GM12873 (cell line): ENCODE measurements around the gene CASKIN2.

Experiments used
- TF ChIP-seq, protein P1 (sequence below): IDR thresholded peaks from 2 replicates; pipeline ENCODE4 v1.5.1; 2012; ENCODE audit warnings: low read depth, mild to moderate bottlenecking, moderate library complexity, low read length, control low read depth; ENCODE audit not compliant: insufficient read depth; ENCODE audit errors: missing control alignments

Gene CASKIN2

DNA sequence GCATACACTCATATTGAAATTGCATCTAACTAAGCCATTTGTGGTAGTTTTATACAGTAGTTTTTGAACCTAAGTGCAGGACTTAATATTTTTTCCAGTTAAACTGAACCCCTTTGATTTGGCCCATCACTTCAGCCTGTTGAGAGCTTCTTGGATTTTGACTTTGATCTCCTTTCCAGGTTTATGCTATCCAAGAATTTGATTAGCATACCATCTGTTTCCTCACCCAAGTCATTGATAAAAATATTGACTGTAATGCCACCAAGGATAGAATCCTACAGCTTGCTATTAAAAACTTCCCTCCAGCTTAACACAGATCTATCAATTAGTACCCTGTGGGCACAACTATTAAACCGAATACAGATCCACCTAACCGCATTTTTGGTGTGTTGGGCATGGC lies 51.7 kb downstream of the CASKIN2 start:
- TF ChIP-seq, protein P1, sequence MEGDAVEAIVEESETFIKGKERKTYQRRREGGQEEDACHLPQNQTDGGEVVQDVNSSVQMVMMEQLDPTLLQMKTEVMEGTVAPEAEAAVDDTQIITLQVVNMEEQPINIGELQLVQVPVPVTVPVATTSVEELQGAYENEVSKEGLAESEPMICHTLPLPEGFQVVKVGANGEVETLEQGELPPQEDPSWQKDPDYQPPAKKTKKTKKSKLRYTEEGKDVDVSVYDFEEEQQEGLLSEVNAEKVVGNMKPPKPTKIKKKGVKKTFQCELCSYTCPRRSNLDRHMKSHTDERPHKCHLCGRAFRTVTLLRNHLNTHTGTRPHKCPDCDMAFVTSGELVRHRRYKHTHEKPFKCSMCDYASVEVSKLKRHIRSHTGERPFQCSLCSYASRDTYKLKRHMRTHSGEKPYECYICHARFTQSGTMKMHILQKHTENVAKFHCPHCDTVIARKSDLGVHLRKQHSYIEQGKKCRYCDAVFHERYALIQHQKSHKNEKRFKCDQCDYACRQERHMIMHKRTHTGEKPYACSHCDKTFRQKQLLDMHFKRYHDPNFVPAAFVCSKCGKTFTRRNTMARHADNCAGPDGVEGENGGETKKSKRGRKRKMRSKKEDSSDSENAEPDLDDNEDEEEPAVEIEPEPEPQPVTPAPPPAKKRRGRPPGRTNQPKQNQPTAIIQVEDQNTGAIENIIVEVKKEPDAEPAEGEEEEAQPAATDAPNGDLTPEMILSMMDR: no peak

DNA sequence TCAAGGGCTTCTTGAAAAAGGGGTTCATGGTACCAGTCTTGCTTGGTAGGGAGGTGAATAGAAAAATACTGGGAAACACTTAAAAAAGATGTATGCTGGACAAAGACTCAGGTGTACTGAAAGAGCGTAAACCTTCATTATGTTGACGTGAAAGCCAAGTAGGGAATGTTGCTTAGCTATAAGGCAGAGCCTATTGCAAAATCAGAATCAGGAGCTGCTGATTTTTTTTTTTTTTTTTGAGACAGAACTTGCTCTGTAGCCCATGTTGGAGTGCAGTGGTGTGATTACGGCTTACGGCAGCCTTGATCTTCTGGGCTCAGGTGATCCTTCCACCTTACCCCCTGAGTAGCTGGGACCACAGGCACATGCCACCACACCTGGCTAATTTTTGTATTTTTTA lies 55.0 kb downstream of the CASKIN2 start:
- TF ChIP-seq, protein P1: no peak

DNA sequence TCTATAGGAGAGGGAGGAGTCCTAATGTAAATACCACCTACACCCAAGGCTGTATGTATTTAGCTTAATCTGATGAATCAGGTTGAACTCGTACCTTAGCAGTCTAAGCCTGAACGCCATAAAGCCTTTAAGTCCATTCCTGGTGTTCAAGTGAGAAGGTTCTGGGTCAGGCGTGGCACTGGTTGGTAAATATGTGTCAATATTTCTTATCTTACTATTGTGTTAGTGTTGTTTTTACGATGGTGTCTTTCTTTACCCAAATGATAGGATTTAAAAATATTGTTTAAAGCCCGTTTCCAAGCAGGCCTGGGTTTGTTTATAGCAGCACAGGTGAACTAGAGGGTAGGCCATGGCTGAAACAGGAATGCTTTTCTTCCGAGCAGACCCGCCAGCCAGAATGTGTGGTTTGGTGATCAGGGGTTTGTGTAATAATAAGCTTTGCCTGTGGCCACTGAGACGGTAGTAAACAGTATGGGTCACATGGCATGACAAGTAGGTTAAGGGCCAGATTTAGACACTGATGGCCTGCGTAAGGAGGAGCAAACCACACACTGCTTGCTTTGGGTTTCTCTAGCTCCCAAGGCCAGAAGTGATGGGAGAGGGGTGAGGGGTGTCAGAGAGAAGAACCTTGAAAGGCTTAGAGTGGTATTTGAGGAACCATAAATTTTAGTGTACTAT lies 55.6 kb downstream of the CASKIN2 start:
- TF ChIP-seq, protein P1: no peak

DNA sequence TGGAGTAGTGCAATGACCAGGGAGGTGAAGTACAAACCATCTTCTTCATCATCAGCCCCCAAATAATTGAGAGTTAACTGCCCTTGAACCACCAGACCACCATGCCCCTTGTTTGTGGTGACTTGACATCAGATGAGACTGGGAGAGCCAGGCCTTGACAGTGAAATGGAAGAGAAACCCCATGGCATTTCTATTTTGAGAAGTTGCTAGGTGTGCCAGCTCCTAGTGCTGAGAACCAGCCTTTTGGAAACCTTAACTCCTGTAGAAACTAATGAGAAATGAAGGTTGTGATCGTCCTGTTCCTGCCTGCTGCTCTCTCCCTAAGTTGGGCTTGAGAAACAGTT lies 56.1 kb downstream of the CASKIN2 start:
- TF ChIP-seq, protein P1: no peak

DNA sequence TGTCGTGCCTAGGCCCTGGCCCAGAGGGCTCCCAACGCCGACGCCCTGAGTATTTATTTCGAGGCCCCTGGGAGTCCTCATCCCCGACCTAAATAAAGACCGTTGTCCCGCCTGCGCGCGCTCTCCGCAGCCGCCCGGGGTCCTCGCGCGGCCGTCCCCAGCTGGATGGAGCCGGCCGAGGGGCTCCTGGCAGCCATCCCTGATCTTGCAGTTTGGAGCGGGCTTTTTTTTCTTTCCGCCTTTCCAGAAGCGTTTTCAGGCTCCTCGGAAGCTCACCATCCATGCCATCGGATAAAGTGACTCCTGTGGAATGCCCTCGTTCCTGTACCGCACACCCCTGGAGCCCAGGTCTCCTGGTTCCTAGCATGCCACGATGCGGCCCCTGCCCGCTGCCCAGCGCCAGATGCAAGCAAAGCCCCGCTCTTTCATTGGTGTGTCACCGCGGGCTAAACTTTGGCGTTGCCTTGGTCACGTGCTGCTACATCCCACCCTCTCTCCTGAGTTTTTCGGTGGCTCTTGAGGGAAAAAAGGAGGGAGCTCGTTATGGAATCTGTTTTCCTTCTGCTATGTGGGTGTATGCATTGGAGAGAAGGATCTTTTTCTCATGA lies 58.2 kb downstream of the CASKIN2 start:
- TF ChIP-seq, protein P1: no peak

DNA sequence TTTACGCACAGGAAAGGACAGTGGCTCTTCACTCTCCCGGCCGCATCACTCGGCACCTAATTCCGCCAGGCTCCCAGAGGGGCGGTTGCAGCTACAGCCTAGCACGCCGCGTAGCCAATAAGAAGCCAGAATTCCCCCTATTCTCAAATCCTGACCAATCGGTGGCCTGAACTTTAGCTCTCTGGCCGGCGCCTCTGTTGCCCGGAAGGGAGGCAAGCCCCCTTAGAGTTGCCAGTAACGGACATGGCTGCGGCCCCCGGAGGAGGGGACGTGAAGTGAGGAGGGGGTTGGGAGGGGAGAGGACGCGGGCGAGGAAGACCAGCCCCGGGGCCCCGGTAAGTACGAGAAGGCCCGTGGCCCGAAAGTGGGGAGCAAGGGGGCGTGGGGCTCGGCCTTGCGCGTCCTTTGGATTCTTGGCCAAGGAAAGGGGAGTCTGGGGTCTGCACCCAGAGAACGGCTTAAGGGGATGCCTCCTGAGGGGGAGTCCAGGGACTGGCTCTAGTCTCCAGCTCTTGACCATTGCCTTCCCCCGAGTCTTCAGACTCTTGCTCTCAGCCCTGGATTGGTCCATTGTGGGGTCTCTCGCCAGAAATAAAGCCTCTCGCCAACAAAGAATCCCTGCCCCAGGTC lies 58.8 kb downstream of the CASKIN2 start, which contains the start of gene TMEM94:
TMEM94 (plus strand) TSS at position 219 of the 630 bp plus-strand sequence. CDS start 15,271 bp downstream, outside the sequence.
- TF ChIP-seq, protein P1: no peak

DNA sequence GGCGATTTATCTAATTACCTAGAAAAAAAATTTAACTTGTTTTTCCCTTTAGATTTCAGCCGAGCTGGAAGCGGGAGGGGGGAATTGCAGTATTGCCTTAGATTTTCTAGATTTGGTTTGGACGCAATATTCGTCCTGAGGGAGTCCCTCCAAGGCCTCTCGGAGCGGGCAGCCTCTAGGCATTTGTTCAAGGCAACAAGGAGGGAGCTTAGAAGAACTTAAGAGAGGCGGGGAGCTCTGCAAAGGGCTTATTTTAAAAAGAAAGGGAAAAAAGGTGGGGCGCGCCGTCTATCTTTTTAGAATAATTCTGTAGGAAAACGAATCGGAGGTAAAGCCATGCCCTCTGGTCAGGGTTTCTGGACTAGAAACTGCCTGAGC lies 59.3 kb downstream of the CASKIN2 start:
- TF ChIP-seq, protein P1: no peak
